CD4-positive, alpha-beta T cell (primary cell): ENCODE data around the gene HSDL1. TPM values are rescaled to one million over a fixed set of nuclear protein-coding genes. Genes with fewer than 3 reads are reported as not detected.

Experiments used
- ATAC-seq: fragments of 200-7000 bp; cut with Tn5 transposase; one replicate; pipeline ENCODE4 v1.10.0; 2022; ENCODE audit warnings: mild to moderate bottlenecking; ENCODE audit not compliant: poor library complexity
- CTCF ChIA-PET: fragments of 350-600 bp; sonication (Branson Sonifier 250); formaldehyde crosslinking; loops from one replicate; lab custom pipeline; 2021; ENCODE audit warnings: antibody characterized with exemption, inconsistent platforms; lab: Charles Lee
- POLR2A ChIA-PET: fragments of 350-600 bp; sonication (Branson Sonifier 250); formaldehyde crosslinking; loops from one replicate; lab custom pipeline; 2021; ENCODE audit warnings: antibody characterized with exemption, inconsistent platforms; lab: Charles Lee
- DNase-seq, 14 experiments: peaks; one replicate each; pipeline ENCODE4 v3.0.0-alpha.2; 2013 to 2020; ENCODE audit warnings: mixed read lengths in 2 of 14
- H3K27ac ChIP-seq, 2 donors: one replicate each; pipeline versions ENCODE4 v1.5.1 to v1.7.0; 2013; ENCODE audit warnings: low read length in 2 of 2, low read depth in 1 of 2, mild to moderate bottlenecking in 1 of 2
- H3K27me3 ChIP-seq, 2 experiments: 1 replicate in 1 of 2; 2 replicates in 1 of 2; pipeline versions ENCODE4 v1.6.1 to v1.7.0; 2013; ENCODE audit warnings: low read length in 2 of 2, control low read depth in 1 of 2, mild to moderate bottlenecking in 1 of 2, moderate library complexity in 1 of 2; ENCODE audit not compliant: insufficient read depth in 2 of 2, control insufficient read depth in 1 of 2
- H3K36me3 ChIP-seq: one replicate; pipeline ENCODE4 v1.6.1; 2013; ENCODE audit warnings: low read length, control low read depth; ENCODE audit not compliant: insufficient read depth
- H3K4me1 ChIP-seq: one replicate; pipeline ENCODE4 v1.6.1; 2013; ENCODE audit warnings: low read length, control low read depth; ENCODE audit not compliant: insufficient read depth
- H3K4me3 ChIP-seq: one replicate; pipeline ENCODE4 v1.5.1; 2013; ENCODE audit warnings: mild to moderate bottlenecking, low read length, moderate library complexity
- H3K9me3 ChIP-seq, 2 experiments: 1 replicate in 1 of 2; 2 replicates in 1 of 2; pipeline versions ENCODE4 v1.6.1 to v1.7.0; 2013; ENCODE audit warnings: low read length in 2 of 2, mild to moderate bottlenecking in 2 of 2, control low read depth in 1 of 2, moderate library complexity in 1 of 2; ENCODE audit not compliant: control insufficient read depth in 1 of 2, insufficient read depth in 1 of 2
- H3K27ac Mint-ChIP-seq: one replicate; pipeline ENCODE4 v1.8.0; 2020; ENCODE audit warnings: mixed read lengths
- H3K27me3 Mint-ChIP-seq: one replicate; pipeline ENCODE4 v1.8.0; 2021; ENCODE audit warnings: mixed read lengths
- H3K36me3 Mint-ChIP-seq: one replicate; pipeline ENCODE4 v1.8.0; 2021; ENCODE audit warnings: low read depth, mixed read lengths
- H3K4me1 Mint-ChIP-seq: one replicate; pipeline ENCODE4 v1.8.0; 2021; ENCODE audit warnings: low read depth, mixed read lengths
- H3K4me3 Mint-ChIP-seq: one replicate; pipeline ENCODE4 v1.8.0; 2020; ENCODE audit warnings: mild to moderate bottlenecking, mixed read lengths
- H3K9me3 Mint-ChIP-seq: one replicate; pipeline ENCODE4 v1.8.0; 2020; ENCODE audit warnings: mixed read lengths
- intact Hi-C, 2 experiments: fragments of 100-400 bp; cut with DNase I in 1 of 2; cut with micrococcal nuclease in 1 of 2; formaldehyde crosslinking; loops; one replicate each; pipeline versions ENCODE4 v1.15.1 to v1.9.0; 2023 to 2025; cut with DNase I, micrococcal nuclease
- total RNA-seq, 174 experiments: library from RNA in 2 of 174; stranded (reverse) in 2 of 174; gene quantifications; one replicate each; pipeline ENCODE4 v1.2.3 and lab custom pipeline; 2021 to 2026
- TF ChIP-seq, protein P1 (sequence below): fragments of 200-600 bp; IDR thresholded peaks from one replicate; pipeline ENCODE4 v1.8.0; 2022; ENCODE audit warnings: antibody characterized with exemption, mild to moderate bottlenecking

HSDL1 gene
- total RNA-seq, 2 experiments from 2014 or later, result 9.4 to 12.1 TPM

DNA sequence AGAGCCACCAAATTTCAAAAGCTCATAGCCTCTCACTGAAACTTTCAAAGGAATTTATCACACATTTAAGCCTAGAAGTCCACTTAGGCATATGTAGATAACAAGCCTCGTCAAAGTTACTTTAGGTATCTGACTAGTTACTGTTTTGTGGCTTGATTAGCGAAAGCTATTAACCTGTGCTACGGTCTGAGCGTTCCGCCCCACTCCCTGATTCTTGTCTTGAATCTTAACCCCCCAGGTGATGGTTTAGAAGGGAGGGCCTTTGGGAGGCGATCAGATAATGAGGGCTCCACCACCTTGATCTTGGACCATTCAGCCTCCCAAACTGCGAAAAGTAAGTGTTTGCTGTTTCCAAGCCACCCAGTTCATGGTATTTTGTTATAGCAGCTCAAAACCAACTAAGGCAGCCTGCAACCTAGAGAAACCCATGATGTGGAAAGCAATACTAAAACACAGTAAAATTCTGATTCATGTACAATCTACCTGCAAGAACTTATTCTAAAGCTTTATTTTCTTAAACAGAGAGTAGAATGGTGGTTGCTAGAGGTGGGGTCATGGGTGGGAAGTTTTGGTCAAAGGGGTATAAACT is 7.1 kb downstream of the HSDL1 start:
- H3K36me3 ChIP-seq, result no peaks in the 10 kb centered on the region
- CTCF ChIA-PET, result interaction anchor here (1.3 to 1.7 kb wide), 2 partner anchors 10 to 49 kb away, joined by 3 to 7 read pairs; partner anchors contain the start of gene TAF1C
- no peak overlapping the region for H3K4me3 ChIP-seq
- TF ChIP-seq, protein P1, sequence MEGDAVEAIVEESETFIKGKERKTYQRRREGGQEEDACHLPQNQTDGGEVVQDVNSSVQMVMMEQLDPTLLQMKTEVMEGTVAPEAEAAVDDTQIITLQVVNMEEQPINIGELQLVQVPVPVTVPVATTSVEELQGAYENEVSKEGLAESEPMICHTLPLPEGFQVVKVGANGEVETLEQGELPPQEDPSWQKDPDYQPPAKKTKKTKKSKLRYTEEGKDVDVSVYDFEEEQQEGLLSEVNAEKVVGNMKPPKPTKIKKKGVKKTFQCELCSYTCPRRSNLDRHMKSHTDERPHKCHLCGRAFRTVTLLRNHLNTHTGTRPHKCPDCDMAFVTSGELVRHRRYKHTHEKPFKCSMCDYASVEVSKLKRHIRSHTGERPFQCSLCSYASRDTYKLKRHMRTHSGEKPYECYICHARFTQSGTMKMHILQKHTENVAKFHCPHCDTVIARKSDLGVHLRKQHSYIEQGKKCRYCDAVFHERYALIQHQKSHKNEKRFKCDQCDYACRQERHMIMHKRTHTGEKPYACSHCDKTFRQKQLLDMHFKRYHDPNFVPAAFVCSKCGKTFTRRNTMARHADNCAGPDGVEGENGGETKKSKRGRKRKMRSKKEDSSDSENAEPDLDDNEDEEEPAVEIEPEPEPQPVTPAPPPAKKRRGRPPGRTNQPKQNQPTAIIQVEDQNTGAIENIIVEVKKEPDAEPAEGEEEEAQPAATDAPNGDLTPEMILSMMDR, result no peak
- intact Hi-C loops, result no loop called here
- Mint-ChIP-seq H3K4me3 (no peak overlapping the region), H3K27me3 (no peaks in the 10 kb centered on the region), H3K27ac (no peak overlapping the region), H3K4me1 (peaks cover 21% of the 10 kb centered on the region), H3K36me3 (peaks cover 3% of the 10 kb centered on the region), H3K9me3 (no peaks in the 10 kb centered on the region)
- ATAC-seq (no peak), DNase-seq (no peak)
- no peaks in the 10 kb centered on the region for H3K9me3 ChIP-seq
- H3K4me1 ChIP-seq, result peaks cover 4% of the 10 kb centered on the region
- no peak overlapping the region for H3K27ac ChIP-seq
- no peaks in the 10 kb centered on the region for H3K27me3 ChIP-seq
- POLR2A ChIA-PET, result no interaction called here

- Histone ChIP-seq H3K36me3 (no peaks in the 10 kb centered on the region), H3K9me3 (no peaks in the 10 kb centered on the region), H3K4me1 (peaks cover 4% of the 10 kb centered on the region), H3K27me3 (no peaks in the 10 kb centered on the region), H3K4me3 (no peak overlapping the region), H3K27ac (no peak overlapping the region)
- ATAC-seq, result no peak
- POLR2A ChIA-PET, result no interaction called here
- no peaks in the 10 kb centered on the region for H3K27me3 Mint-ChIP-seq
- no peak overlapping the region for H3K27ac Mint-ChIP-seq
- no peaks in the 10 kb centered on the region for H3K9me3 Mint-ChIP-seq
- CTCF ChIA-PET, result interaction anchor here (1.7 kb wide), 1 partner anchor 50 kb away, joined by 7 read pairs; the partner anchor contains the start of gene TAF1C
- no peak for DNase-seq
- H3K4me1 Mint-ChIP-seq, result peaks cover 21% of the 10 kb centered on the region
- TF ChIP-seq, protein P1, result no peak
- H3K36me3 Mint-ChIP-seq, result peaks cover 3% of the 10 kb centered on the region
- intact Hi-C loops, result no loop called here
- H3K4me3 Mint-ChIP-seq, result no peak overlapping the region
Measured at GRCh38 chr16:84137287-84137686, 7.7 kb downstream of the HSDL1 start.

DNA sequence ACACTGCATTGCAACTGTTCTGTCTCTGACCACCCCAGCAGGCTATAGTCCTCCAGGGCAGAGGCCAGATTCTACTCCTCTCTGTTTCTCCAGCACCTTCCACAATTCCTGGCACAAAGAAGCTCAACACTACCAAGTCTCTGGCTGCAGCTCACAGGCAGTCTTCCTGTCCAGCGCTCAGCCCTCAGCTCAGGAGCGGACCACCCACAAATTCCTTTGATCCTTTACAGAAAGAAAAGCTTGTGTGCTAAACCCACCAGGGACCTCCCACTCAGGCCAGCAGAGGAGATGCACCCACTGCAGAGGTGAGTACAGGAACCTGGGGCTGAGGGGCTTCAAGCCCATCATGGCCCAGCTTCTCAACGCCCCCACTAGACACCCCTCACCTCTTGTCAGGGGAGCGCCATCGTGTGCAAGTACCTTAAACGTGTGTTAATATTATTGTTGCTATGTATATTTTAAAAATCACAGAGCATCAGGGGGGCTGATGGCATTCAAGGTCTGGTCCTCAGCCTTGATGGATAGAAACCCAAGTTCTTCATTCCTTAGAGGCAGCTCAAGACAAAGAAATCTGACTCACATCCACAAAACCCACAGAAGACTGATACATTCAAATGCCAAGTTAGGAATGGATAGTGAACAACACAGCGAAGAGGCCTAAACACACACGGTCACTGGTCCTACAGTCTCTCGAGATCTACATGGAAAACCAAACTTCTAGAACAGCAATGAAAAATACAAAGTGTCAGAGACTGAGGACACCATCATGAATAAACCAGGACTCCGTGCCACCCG is 8.4 kb downstream of the HSDL1 start:
- peaks cover 3% of the 10 kb centered on the region for H3K36me3 Mint-ChIP-seq
- no peaks in the 10 kb centered on the region for H3K27me3 ChIP-seq
- H3K4me1 ChIP-seq, result peaks cover 4% of the 10 kb centered on the region
- H3K4me1 Mint-ChIP-seq, result peaks cover 16% of the 10 kb centered on the region
- TF ChIP-seq, protein P1, result no peak
- no peaks in the 10 kb centered on the region for H3K9me3 ChIP-seq
- no peak overlapping the region for H3K4me3 ChIP-seq
- ChIA-PET POLR2A (interaction anchor here (0.9 to 1.0 kb wide), 2 partner anchors 9 to 20 kb away, joined by 3 read pairs; partner anchors contain the start of genes DNAAF1, HSDL1 and MBTPS1), CTCF (no interaction called here)
- H3K27ac ChIP-seq, result no peak overlapping the region
- H3K27me3 Mint-ChIP-seq, result no peaks in the 10 kb centered on the region
- DNase-seq (no peak), ATAC-seq (no peak)
- no peaks in the 10 kb centered on the region for H3K9me3 Mint-ChIP-seq
- H3K36me3 ChIP-seq, result no peaks in the 10 kb centered on the region
- no peak overlapping the region for H3K4me3 Mint-ChIP-seq
- intact Hi-C loops, result no loop called here
- no peak overlapping the region for H3K27ac Mint-ChIP-seq
